Measurements from ENCODE around the gene MRPL11.

The MRPL11 gene

GRCh38 chr11:66438504-66439466 is at the start of gene MRPL11:
MRPL11 (minus strand) TSS chr11:66438848; CDS start chr11:66438754, 94 bp downstream.
- peak; percentile 87 for DNase-seq

GRCh38 chr11:66484806-66485380 is 46.2 kb upstream of the MRPL11 start:
- DNase-seq, result no peak

GRCh38 chr11:66480117-66480938 is 41.7 kb upstream of the MRPL11 start, which contains the start of gene DPP3:
DPP3 (plus strand) TSS chr11:66480434; CDS start chr11:66482201, 1,767 bp downstream.
- DNase-seq, result peak; percentile 95

DNA sequence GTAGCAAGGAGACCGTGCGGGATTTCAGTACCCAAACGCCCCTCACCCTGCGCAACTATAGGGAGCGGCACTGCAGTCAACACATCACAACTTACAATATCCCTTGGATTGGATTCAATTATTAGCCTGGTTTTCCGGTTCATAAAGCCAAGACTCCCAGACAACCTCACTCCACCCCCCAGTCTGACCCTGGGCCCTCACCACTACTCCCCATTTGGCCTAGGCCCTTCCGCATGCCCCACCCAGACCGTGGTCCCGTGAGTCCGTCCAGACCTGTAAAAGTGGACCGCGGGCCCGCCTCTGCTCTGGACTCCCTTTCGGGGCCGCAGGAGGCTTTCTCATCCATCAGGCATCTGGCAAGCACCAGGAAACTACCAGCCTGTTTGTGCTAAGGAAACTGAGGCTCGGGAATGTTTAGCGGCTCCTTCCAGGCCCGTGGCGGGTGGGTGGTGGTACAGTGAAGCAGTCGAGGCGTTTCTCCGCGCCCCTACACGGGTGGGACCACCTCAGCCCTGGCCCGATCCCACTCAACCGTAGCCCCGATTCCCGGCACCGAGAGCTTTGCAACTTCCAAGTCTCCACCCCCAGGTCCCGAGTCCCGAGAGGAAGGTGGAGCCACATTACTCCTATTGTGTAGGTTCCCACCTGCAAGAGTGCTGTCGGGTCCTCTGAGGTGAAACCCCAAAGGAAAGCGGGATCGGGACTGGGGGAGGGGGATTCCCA is 40.9 kb upstream of the MRPL11 start:
- DNase-seq, result no peak

GRCh38 chr11:66478729-66479393 is 40.2 kb upstream of the MRPL11 start:
- peak; percentile 34 for DNase-seq

- no peak for DNase-seq
These were observed 38.9 kb upstream of the MRPL11 start for GRCh38 chr11:66477263-66478201.

- DNase-seq, result no peak
These were observed 38.2 kb upstream of the MRPL11 start for GRCh38 chr11:66476841-66477251.

GRCh38 chr11:66476173-66476840 is 37.7 kb upstream of the MRPL11 start:
- no peak for DNase-seq

DNA sequence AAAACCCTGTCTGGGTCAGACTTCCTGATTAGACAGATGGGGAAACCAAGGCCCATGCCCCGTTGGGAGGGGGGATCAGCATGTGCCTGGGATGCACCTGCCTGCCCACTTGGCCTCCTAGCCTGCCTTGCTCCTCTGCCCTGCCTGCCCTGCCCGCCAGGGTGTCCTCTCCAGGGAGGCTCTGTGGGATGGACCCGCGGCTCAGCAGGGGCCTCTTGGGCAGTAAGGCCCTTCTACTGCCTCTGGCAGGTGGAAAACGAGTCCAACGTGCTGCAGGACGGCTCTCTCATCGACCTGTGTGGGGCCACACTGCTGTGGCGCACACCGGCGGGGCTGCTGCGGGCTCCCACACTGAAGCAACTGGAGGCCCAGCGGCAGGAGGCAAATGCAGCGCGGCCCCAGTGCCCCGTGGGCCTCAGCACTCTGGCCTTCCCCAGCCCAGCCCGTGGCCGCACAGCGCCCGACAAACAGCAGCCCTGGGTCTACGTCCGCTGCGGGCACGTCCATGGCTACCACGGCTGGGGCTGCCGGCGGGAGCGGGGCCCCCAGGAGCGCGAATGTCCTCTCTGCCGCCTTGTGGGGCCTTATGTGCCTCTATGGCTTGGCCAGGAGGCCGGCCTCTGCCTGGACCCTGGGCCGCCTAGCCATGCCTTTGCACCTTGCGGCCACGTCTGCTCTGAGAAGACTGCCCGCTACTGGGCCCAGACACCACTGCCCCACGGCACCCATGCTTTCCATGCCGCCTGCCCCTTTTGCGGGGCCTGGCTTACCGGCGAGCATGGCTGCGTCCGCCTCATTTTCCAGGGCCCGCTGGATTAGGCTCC is 36.9 kb upstream of the MRPL11 start:
- no peak for DNase-seq

- no peak for DNase-seq
These were observed 35.2 kb upstream of the MRPL11 start for GRCh38 chr11:66473608-66474515.

- DNase-seq, result no peak
These were observed 34.5 kb upstream of the MRPL11 start for GRCh38 chr11:66473167-66473566.

DNA sequence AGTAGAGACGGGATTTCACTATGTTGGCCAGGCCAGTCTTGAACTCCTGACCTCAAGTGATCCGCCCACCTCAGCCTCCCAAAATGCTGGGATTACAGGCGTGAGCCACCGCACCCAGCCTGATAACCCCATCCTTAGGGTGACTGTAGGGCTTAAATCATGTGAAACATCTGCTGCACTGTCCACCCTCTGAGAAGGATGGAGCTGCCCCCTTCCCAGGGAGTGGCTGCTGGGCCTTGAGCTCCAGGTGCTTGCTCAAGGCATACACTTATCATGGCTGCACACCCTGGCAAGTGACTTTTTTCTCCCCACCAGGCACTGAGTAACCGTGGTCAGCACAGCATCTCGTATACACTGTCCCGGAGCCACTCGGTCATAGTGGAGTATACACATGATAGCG is 33.4 kb upstream of the MRPL11 start:
- no peak for DNase-seq

DNA sequence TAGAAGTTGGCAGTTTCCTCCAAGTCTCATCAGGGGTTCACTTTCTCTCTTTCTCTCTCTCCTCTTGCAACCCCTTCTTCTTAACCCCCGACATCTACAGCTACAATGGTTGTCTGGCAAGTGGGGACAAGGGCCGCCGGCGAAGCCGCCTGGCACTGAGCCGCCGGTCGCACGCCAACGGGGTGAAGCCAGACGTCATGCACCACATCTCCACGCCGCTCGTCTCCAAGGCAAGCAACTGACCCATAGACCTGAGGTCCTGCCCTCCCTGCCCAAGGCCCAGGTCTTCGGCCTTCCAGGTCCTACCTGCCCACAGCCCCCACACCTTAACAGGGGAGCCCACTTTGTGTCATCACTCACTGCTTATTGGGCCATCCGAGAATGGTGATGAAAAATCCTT is 32.5 kb upstream of the MRPL11 start:
- no peak for DNase-seq

- no peak for DNase-seq
These were observed 31.4 kb upstream of the MRPL11 start for GRCh38 chr11:66470015-66470414.

GRCh38 chr11:66469441-66469840 is 30.8 kb upstream of the MRPL11 start:
- no peak for DNase-seq

- DNase-seq, result no peak
These were observed 30.0 kb upstream of the MRPL11 start for GRCh38 chr11:66468691-66469090.

DNA sequence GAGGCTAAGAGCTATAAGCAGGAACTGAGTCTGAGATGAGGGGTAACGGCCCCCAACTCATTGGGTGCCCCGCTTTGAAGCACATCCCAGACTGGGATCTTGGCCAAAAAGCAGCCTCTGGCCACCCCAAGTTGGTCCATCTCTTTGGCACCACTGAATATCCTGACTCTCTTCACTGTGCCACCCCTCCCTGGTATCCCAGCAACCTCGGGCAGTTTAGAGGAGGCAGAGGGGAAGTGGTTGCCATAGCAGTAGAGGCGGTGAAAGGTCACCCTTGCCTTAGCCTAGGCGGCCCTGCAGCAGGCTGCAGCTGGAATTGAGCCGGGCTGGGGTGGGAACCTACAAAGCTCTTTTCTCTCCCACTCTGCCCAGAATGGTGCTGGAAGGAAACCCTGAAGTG is 29.1 kb upstream of the MRPL11 start:
- peak; percentile 59 for DNase-seq

DNA sequence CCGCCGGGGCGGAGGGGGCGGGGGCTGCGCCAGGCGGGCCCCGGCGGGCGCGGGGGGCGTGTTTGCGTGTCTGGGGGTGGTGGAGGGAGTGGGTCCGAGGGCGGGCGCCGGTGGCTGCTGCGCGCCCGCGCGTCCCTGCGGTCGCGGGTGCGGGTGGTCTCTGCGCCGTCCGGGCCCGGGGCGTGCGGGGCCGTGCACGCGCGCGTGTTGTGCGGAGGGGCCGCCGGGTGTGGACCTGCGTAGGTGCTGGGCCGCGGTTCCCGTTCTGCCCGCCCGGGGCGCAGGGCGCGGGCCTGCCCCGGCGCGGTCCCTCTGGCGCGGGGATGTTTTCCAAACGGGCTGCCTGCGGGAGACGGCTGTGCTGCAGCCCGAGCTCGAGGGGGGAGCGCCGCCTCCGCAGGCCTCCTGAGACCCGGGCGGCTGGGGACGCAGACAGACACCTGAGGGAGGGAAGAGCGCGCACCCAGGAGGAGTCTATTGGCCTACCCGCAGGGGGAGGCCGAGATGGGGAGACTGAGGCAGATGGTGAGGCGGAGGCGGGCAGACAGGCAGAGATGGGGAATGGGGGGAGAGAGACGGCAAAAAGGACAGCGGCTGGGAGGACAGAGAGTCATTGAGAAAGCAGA is 28.5 kb upstream of the MRPL11 start:
- DNase-seq, result peak; percentile 58
